ENCODE results near the gene PDE6A.

DNA sequence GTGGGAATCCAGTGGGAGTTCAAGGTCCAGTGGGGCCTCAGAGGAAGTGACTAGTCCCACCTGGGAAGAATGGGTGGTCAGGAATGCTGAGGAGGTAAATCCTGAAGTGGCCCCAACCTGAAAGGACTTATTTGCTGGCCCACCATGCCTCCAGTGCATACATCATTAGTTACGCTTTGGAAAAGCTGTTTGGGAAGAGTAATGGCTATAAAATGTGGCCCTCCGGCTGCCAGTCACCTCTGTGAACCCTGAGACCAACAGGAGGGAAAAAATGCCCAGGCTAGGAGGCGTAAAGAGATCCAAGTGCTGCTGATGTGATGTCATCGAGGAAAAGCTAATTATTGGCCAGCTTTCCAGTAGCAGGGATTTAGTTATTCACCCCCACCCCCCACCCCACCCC, 13.3 kb upstream of the PDE6A start:
- TF ChIP-seq, protein P1, sequence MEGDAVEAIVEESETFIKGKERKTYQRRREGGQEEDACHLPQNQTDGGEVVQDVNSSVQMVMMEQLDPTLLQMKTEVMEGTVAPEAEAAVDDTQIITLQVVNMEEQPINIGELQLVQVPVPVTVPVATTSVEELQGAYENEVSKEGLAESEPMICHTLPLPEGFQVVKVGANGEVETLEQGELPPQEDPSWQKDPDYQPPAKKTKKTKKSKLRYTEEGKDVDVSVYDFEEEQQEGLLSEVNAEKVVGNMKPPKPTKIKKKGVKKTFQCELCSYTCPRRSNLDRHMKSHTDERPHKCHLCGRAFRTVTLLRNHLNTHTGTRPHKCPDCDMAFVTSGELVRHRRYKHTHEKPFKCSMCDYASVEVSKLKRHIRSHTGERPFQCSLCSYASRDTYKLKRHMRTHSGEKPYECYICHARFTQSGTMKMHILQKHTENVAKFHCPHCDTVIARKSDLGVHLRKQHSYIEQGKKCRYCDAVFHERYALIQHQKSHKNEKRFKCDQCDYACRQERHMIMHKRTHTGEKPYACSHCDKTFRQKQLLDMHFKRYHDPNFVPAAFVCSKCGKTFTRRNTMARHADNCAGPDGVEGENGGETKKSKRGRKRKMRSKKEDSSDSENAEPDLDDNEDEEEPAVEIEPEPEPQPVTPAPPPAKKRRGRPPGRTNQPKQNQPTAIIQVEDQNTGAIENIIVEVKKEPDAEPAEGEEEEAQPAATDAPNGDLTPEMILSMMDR (IDR thresholded peaks at IDR 0.05) = no peak
- no peak for TF ChIP-seq POLR2A (IDR thresholded peaks at IDR 0.05)

Measured in adrenal gland (tissue), 5 donors.